Neuronal stem cell (in vitro differentiated cells): ENCODE measurements around the gene CNIH3.

Experiments
- DNase-seq: peaks from one replicate; pipeline ENCODE4 v3.0.0-alpha.2; 2013; ENCODE audit warnings: low spot score
- H2AFZ ChIP-seq: one replicate; pipeline ENCODE4 v1.6.1; 2013; ENCODE audit warnings: mild to moderate bottlenecking, low read length, inconsistent platforms
- H2AK5ac ChIP-seq: 2 replicates; pipeline ENCODE4 v1.6.1; 2013; ENCODE audit warnings: low read depth, mild to moderate bottlenecking, inconsistent platforms, low read length, moderate library complexity, mixed read lengths
- H2BK120ac ChIP-seq: 2 replicates; pipeline ENCODE4 v1.6.1; 2013; ENCODE audit warnings: low read depth, mild to moderate bottlenecking, inconsistent platforms, low read length, moderate library complexity, mixed read lengths
- H2BK12ac ChIP-seq: one replicate; pipeline ENCODE4 v1.6.1; 2013; ENCODE audit warnings: low read length, inconsistent platforms
- H2BK15ac ChIP-seq: 2 replicates; pipeline ENCODE4 v1.6.1; 2013; ENCODE audit warnings: mild to moderate bottlenecking, low read length, inconsistent platforms, mixed read lengths
- H2BK5ac ChIP-seq: one replicate; pipeline ENCODE4 v1.6.1; 2013; ENCODE audit warnings: inconsistent platforms, mild to moderate bottlenecking, low read length, moderate library complexity
- H3K14ac ChIP-seq: one replicate; pipeline ENCODE4 v1.6.1; 2013; ENCODE audit warnings: low read length, inconsistent platforms
- H3K18ac ChIP-seq: 2 replicates; pipeline ENCODE4 v1.6.1; 2013; ENCODE audit warnings: low read length, inconsistent platforms
- H3K23ac ChIP-seq: 2 replicates; pipeline ENCODE4 v1.6.1; 2013; ENCODE audit warnings: low read depth, mild to moderate bottlenecking, mixed read lengths, low read length, inconsistent platforms; ENCODE audit not compliant: poor library complexity
- H3K27ac ChIP-seq: replicated peaks from 3 replicates; pipeline ENCODE4 v1.5.1; 2013; ENCODE audit warnings: low read length, inconsistent platforms
- H3K27me3 ChIP-seq, 3 experiments: 2 replicates each; pipeline ENCODE4 v1.6.1; 2013; ENCODE audit warnings: low read length in 3 of 3, mild to moderate bottlenecking in 2 of 3, inconsistent platforms in 1 of 3, low read depth in 1 of 3, mixed read lengths in 1 of 3, moderate library complexity in 1 of 3; ENCODE audit not compliant: control insufficient read depth in 3 of 3, insufficient read depth in 3 of 3
- H3K36me3 ChIP-seq, 2 donors: replicated peaks in 1 of 2; 2 replicates each; pipeline ENCODE4 v1.6.1; 2013; ENCODE audit warnings: low read length in 2 of 2; ENCODE audit not compliant: control insufficient read depth in 2 of 2, insufficient read depth in 2 of 2
- H3K4ac ChIP-seq: 2 replicates; pipeline ENCODE4 v1.6.1; 2013; ENCODE audit warnings: inconsistent platforms, mild to moderate bottlenecking, low read length, moderate library complexity
- H3K4me1 ChIP-seq, 2 donors: 1 replicate in 1 of 2; 2 replicates in 1 of 2; pipeline ENCODE4 v1.6.1; 2013; ENCODE audit warnings: low read length in 2 of 2, low read depth in 1 of 2; ENCODE audit not compliant: control insufficient read depth in 2 of 2, insufficient read depth in 1 of 2
- H3K4me2 ChIP-seq: one replicate; pipeline ENCODE4 v1.6.1; 2013; ENCODE audit warnings: mild to moderate bottlenecking, low read length, inconsistent platforms; ENCODE audit not compliant: insufficient read depth, poor library complexity, severe bottlenecking
- H3K4me3 ChIP-seq, 2 donors: 2 replicates each; pipeline ENCODE4 v1.5.1; 2013; ENCODE audit warnings: low read length in 2 of 2, mild to moderate bottlenecking in 2 of 2, inconsistent platforms in 1 of 2, moderate library complexity in 1 of 2
- H3K79me1 ChIP-seq: one replicate; pipeline ENCODE4 v1.6.1; 2013; ENCODE audit warnings: low read depth, mild to moderate bottlenecking, inconsistent platforms, low read length, moderate library complexity
- H3K9ac ChIP-seq: one replicate; pipeline ENCODE4 v1.6.1; 2013; ENCODE audit warnings: mild to moderate bottlenecking, low read depth, low read length, inconsistent platforms; ENCODE audit not compliant: poor library complexity
- H3K9me3 ChIP-seq, 2 donors: replicated peaks in 1 of 2; 2 replicates each; pipeline versions ENCODE3 to v1.6.1; 2013; ENCODE audit warnings: low read length in 2 of 2, mild to moderate bottlenecking in 2 of 2, inconsistent platforms in 1 of 2, low read depth in 1 of 2, mixed read lengths in 1 of 2, moderate library complexity in 1 of 2; ENCODE audit not compliant: control insufficient read depth in 2 of 2, insufficient read depth in 1 of 2
- H4K8ac ChIP-seq: one replicate; pipeline ENCODE4 v1.6.1; 2013; ENCODE audit warnings: low read depth, mild to moderate bottlenecking, inconsistent platforms, low read length, moderate library complexity
- H4K91ac ChIP-seq: one replicate; pipeline ENCODE4 v1.6.1; 2013; ENCODE audit warnings: low read length, low read depth, mild to moderate bottlenecking, inconsistent platforms; ENCODE audit not compliant: poor library complexity
- WGBS, 2 donors: extraction: QIAGEN DNeasy Blood & Tissue Kit; methylation state at CpG; one replicate each; pipeline ENCODE4 v1.1.7; 2013; ENCODE audit warnings: missing lambda C conversion rate in 2 of 2, mixed read lengths in 1 of 2; ENCODE audit not compliant: insufficient read length in 2 of 2, insufficient replicate concordance in 1 of 2; ENCODE audit errors: extremely low coverage in 2 of 2; 5-methylcytosine and 5-hydroxymethylcytosine counted together

CNIH3 gene

DNA sequence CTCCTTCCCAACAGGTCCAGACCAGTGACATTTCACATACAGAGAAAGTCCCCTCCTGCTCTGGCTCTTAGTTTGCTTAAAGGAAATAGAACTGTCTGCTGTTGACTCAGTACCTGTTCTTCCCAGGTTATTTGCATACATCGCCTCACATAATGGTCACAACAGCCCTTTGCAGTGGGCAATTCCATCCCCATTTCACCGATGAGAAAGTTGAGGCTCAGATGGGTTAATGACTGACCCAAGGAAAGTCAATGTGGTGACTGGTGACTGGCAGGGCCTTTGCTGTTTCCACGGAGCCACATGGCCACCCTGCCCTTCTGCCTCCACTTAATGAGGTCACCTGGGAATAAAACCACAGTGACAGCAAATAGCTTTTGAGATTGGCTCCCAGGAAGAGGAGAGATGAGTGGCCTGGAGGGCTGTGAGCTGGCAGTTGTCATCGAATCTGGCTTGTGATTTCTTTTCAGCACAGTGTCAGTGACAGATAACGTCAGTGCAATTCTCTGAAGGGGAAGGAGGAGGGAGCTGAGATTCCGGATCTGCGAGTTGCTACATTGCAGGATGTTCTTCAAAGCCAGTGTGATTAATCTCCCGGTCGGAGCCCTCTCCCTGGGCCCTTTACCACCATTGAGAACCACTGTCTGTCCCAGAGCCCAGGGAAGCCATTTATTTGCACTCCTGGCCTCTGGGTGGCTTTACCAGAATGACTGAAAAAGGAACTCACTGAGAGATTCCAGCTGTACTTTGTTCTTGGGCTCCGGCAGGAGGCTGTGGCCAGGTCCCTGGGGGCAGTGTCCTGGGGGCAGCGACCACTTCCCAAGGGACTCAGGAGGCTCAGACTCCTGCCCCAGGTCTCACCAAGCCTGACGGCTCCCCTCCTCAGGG, 117.2 kb downstream of the CNIH3 start:
- Histone ChIP-seq H3K9ac (no peak overlapping the region), H3K18ac (peak overlapping the region; percentile 54), H2BK5ac (no peak overlapping the region), H2BK120ac (no peak overlapping the region), H3K36me3 (no peaks in the 10 kb centered on the region), H3K4ac (no peak overlapping the region), H3K27ac (no peak overlapping the region), H4K8ac (no peak overlapping the region), H2BK15ac (no peak overlapping the region), H3K27me3 (no peaks in the 10 kb centered on the region), H2BK12ac (peak overlapping the region; percentile 19), H2AFZ (peak overlapping the region; percentile 66), H3K4me1 (peaks cover 0 to 14% of the 10 kb centered on the region in 2 donors), H3K14ac (peak overlapping the region; percentile 14), H3K4me2 (no peak overlapping the region), H2AK5ac (peak overlapping the region; percentile 27), H3K23ac (no peak overlapping the region), H4K91ac (no peak overlapping the region), H3K9me3 (no peaks in the 10 kb centered on the region), H3K79me1 (no peaks in the 10 kb centered on the region), H3K4me3 (no peak overlapping the region)
- no peak for DNase-seq
- no CpG with 5 or more reads among the region's 12 CpGs for WGBS, 2 donors

DNA sequence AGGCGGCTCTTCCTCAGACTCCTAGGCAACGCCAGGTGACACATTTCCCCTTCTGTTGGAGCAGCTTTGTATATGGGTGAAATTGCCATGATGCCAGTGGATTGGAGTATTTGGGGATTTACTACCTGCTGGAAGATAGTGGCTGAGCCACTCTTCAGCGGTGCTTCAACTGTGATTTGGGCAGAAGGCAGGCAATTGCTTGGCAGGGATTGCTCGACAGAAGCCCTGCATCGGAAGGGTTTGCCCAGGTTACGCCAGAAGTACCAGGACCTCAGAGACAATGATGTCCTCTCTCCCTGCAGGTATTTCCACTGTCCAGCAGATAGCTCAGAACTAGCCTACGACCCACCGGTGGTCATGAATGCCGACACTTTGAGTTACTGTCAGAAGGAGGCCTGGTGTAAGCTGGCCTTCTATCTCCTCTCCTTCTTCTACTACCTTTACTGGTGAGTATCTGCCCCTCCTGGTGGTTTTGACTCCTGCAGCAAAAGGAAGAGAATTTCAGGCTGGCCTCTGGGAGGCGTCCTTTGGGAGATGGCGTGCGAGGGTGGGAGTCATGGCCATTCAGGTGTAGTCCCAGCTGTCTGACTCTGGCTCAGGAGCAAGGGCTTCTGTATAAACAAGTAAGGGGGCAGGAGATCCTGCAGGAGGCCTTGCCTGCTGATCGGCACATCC, 118.3 kb downstream of the CNIH3 start:
- Histone ChIP-seq H4K8ac (no peak overlapping the region), H3K4me3 (no peak overlapping the region), H2BK15ac (no peak overlapping the region), H2AFZ (no peak overlapping the region), H3K79me1 (no peaks in the 10 kb centered on the region), H2BK12ac (no peak overlapping the region), H3K14ac (no peak overlapping the region), H3K9ac (no peak overlapping the region), H3K27ac (no peak overlapping the region), H2BK5ac (no peak overlapping the region), H3K36me3 (no peaks in the 10 kb centered on the region), H2AK5ac (peak overlapping the region; percentile 27), H3K27me3 (no peaks in the 10 kb centered on the region), H4K91ac (no peak overlapping the region), H3K18ac (no peak overlapping the region), H3K9me3 (no peaks in the 10 kb centered on the region), H3K23ac (no peak overlapping the region), H2BK120ac (no peak overlapping the region), H3K4me1 (peaks cover 0 to 14% of the 10 kb centered on the region in 2 donors), H3K4ac (no peak overlapping the region), H3K4me2 (no peak overlapping the region)
- DNase-seq, result no peak
- no CpG with 5 or more reads among the region's 13 CpGs for WGBS, 2 donors

DNA sequence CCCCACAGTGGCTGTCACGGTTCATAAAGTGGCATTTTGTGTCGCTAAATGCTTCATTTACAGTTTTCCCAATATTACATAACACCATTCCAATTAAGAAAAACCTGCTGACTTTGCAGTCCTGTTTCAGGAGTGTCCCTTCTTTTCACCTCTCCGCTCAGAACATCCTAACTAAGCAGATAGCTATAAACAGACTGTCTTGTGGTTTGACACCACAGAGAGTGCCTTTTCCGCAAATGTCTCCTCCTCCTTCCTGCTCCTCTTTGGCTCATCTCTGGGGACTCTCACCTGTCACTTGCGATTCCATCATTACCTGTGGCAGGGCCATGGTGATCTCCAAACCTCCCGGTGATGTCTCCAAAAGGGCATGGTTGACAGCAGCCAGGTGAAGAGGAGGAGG, 119.0 kb downstream of the CNIH3 start:
- Histone ChIP-seq H2AK5ac (no peak overlapping the region), H4K8ac (no peak overlapping the region), H2BK12ac (no peak overlapping the region), H2AFZ (no peak overlapping the region), H3K23ac (no peak overlapping the region), H3K18ac (no peak overlapping the region), H3K36me3 (no peaks in the 10 kb centered on the region), H3K4me2 (no peak overlapping the region), H2BK15ac (no peak overlapping the region), H2BK5ac (no peak overlapping the region), H3K9ac (no peak overlapping the region), H3K14ac (no peak overlapping the region), H3K9me3 (no peaks in the 10 kb centered on the region), H3K4me3 (no peak overlapping the region), H3K27ac (no peak overlapping the region), H3K27me3 (no peaks in the 10 kb centered on the region), H4K91ac (no peak overlapping the region), H3K4me1 (peaks cover 0 to 14% of the 10 kb centered on the region in 2 donors), H2BK120ac (no peak overlapping the region), H3K79me1 (no peaks in the 10 kb centered on the region), H3K4ac (no peak overlapping the region)
- no peak for DNase-seq
- no CpG with 5 or more reads among the region's 6 CpGs for WGBS, 2 donors

DNA sequence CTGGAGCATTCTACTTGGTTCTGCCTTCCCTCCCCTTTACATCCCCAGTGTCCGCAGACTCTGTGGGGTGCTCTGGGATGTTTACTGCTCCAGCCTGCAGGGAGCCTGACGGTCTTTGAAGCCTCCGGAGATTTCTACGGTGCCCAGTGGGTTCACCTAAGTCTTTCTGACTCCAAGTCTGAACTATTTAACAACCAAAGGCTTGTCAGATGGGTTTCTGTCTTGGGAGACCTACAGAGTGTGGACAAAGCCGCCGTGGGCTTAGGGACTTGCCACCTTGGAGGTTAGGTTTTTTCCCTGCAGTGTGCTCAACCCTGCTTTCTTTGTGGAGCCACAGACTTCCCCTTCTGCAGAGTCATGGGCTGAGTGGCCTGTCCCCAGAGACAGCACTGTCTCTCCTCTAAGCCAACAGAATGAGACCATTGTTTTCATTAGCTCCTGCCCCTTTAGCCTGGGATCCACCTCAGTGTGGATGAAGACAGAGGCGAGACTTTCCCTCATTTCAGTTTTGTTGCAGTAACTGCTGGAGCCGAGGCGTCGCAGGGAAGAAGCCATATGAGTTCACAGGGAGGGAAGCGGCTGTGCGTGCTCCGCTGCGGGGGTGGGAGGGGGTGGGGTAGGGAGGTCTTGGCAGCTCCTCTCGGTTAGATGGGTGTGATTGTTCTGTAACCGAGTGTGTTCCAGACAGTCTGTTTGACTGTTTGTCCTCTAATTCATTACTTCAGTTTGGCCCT, 120.7 kb downstream of the CNIH3 start:
- Histone ChIP-seq H3K23ac (no peak overlapping the region), H2BK15ac (no peak overlapping the region), H4K8ac (no peak overlapping the region), H2BK12ac (no peak overlapping the region), H3K4me2 (no peak overlapping the region), H2AFZ (peak overlapping the region; percentile 42), H3K4me1 (peaks cover 0 to 14% of the 10 kb centered on the region in 2 donors), H3K18ac (no peak overlapping the region), H3K79me1 (no peaks in the 10 kb centered on the region), H4K91ac (no peak overlapping the region), H2AK5ac (no peak overlapping the region), H3K36me3 (no peaks in the 10 kb centered on the region), H2BK120ac (no peak overlapping the region), H3K9ac (no peak overlapping the region), H3K14ac (no peak overlapping the region), H3K27me3 (no peaks in the 10 kb centered on the region), H3K9me3 (no peaks in the 10 kb centered on the region), H3K4ac (no peak overlapping the region), H3K4me3 (no peak overlapping the region), H3K27ac (no peak overlapping the region), H2BK5ac (no peak overlapping the region)
- DNase-seq, result no peak
- WGBS, 2 donors, result no CpG with 5 or more reads among the region's 16 CpGs
